SU-DHL-6 (cell line): ENCODE measurements around the gene ZBTB49.
"Not testable (repeated sequence)": the region's sequence is repeated elsewhere in the genome, so short reads cannot be mapped to it uniquely, and the experiment has no call there.

ENCODE experiments used
- H2AFZ ChIP-seq: fragments of 200-600 bp; sonication (generic); 2 replicates; pipeline ENCODE4 v1.6.1; 2014; ENCODE audit warnings: low read depth, mild to moderate bottlenecking, moderate library complexity, mixed read lengths, antibody characterized with exemption, low read length; ENCODE audit not compliant: severe bottlenecking
- H3F3A ChIP-seq: fragments of 200-600 bp; shearing (Covaris generic); 2 replicates; pipeline ENCODE4 v1.6.0; 2016; ENCODE audit warnings: antibody characterized with exemption, mild to moderate bottlenecking; ENCODE audit not compliant: insufficient read depth
- H3K27ac ChIP-seq: fragments of 200-600 bp; sonication (generic); 2 replicates; pipeline ENCODE4 v1.5.1; 2016; ENCODE audit warnings: low read depth, mild to moderate bottlenecking, low read length, moderate library complexity, mixed read lengths
- H3K27me3 ChIP-seq: fragments of 200-600 bp; sonication (generic), shearing (Covaris generic); 2 replicates; pipeline ENCODE4 v1.6.0; 2014; ENCODE audit warnings: mild to moderate bottlenecking, low read length
- H3K36me3 ChIP-seq: fragments of 200-600 bp; sonication (generic); 2 replicates; pipeline ENCODE4 v1.6.1; 2014; ENCODE audit warnings: mild to moderate bottlenecking, low read length, mixed read lengths
- H3K4me2 ChIP-seq: fragments of 300-600, 200-600 bp; shearing (Covaris generic), sonication (generic); 2 replicates; pipeline ENCODE4 v1.6.0; 2014; ENCODE audit warnings: low read length, low read depth, mild to moderate bottlenecking; ENCODE audit not compliant: poor library complexity, severe bottlenecking
- H3K4me3 ChIP-seq: fragments of 200-600 bp; sonication (generic); 2 replicates; pipeline ENCODE4 v1.5.1; 2014; ENCODE audit warnings: antibody characterized with exemption, low read length, mild to moderate bottlenecking, mixed read lengths; ENCODE audit not compliant: insufficient read depth, poor library complexity, severe bottlenecking
- H3K79me2 ChIP-seq: fragments of 200-600 bp; sonication (generic); 2 replicates; pipeline ENCODE4 v1.6.1; 2014; ENCODE audit warnings: mild to moderate bottlenecking, low read length, moderate library complexity; ENCODE audit not compliant: insufficient read depth
- H3K9ac ChIP-seq: fragments of 200-600 bp; sonication (generic); 2 replicates; pipeline ENCODE4 v1.7.0; 2014; ENCODE audit warnings: mild to moderate bottlenecking, low read length
- H3K9me2 ChIP-seq: fragments of 200-600 bp; sonication (generic); replicated peaks from 2 replicates; pipeline ENCODE4 v1.6.1; 2014; ENCODE audit warnings: low read length; ENCODE audit not compliant: insufficient read depth
- H3K9me3 ChIP-seq: fragments of 200-600 bp; sonication (generic); 2 replicates; pipeline ENCODE4 v1.6.1; 2014; ENCODE audit warnings: low read length, mixed read lengths; ENCODE audit not compliant: insufficient read depth
- H4K20me1 ChIP-seq: fragments of 200-600 bp; sonication (generic); 2 replicates; pipeline ENCODE4 v1.6.1; 2014; ENCODE audit warnings: low read depth, mild to moderate bottlenecking, antibody characterized with exemption, low read length, moderate library complexity, mixed read lengths
- EZH2phosphoT487 ChIP-seq: fragments of 200-600 bp; sonication (generic), shearing (Covaris generic); conservative IDR thresholded peaks from 2 replicates; pipeline ENCODE4 v1.6.1; 2018; ENCODE audit warnings: mild to moderate bottlenecking, antibody characterized with exemption, low read length, moderate library complexity, mixed read lengths
- TF ChIP-seq, protein P1 (sequence below): fragments of 200-600 bp; sonication (generic); IDR thresholded peaks from one replicate; pipeline ENCODE4 v1.5.1; 2017; ENCODE audit warnings: antibody characterized with exemption, mild to moderate bottlenecking, low read length, moderate library complexity; ENCODE audit not compliant: insufficient read depth, poor library complexity, severe bottlenecking

Gene ZBTB49

DNA sequence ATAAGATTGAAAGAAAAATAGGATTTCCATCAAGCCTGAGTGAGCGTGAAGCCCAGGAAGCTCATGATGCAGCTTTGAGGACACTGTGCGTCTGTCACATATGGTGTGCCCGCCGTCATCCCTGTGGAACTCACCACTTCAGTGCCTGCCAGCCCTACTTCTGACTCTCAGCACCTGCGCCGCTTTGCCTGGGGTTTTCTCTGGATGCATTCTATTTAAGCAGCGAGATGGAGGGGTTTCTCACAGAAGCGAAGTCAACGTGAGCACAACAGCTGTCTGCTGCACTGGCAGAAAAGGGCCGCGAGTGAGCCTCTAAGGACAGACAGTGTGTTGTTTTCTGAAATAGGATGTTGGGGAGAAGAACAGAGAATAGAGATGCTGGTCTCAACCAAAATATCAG lies 35.9 kb upstream of the ZBTB49 start:
- TF ChIP-seq, protein P1, sequence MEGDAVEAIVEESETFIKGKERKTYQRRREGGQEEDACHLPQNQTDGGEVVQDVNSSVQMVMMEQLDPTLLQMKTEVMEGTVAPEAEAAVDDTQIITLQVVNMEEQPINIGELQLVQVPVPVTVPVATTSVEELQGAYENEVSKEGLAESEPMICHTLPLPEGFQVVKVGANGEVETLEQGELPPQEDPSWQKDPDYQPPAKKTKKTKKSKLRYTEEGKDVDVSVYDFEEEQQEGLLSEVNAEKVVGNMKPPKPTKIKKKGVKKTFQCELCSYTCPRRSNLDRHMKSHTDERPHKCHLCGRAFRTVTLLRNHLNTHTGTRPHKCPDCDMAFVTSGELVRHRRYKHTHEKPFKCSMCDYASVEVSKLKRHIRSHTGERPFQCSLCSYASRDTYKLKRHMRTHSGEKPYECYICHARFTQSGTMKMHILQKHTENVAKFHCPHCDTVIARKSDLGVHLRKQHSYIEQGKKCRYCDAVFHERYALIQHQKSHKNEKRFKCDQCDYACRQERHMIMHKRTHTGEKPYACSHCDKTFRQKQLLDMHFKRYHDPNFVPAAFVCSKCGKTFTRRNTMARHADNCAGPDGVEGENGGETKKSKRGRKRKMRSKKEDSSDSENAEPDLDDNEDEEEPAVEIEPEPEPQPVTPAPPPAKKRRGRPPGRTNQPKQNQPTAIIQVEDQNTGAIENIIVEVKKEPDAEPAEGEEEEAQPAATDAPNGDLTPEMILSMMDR = no peak
- TF ChIP-seq EZH2phosphoT487 = no peak
- H3K4me2 ChIP-seq = no peak overlapping the region

DNA sequence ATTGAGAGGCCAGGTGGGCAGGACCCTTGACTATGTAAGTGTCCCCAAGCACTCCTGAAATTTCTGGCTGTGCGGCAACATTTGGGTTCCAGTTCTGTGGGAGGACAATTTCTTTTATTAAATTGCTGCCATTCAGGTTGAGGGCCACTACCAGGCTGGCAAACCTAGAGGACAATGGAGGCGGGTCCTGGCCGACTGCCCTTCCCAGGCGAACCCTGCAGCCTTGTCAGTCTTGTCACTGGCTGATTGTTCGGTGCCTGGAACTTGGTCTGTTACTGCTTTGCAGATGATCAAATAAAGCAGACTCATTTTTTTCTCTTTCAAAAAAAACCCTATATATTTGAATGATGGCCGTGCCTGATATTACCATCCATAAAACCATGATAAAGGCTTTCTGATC lies 35.4 kb upstream of the ZBTB49 start:
- Histone ChIP-seq H3K27ac (no peak overlapping the region), H3K36me3 (no peaks in the 10 kb centered on the region), H4K20me1 (no peaks in the 10 kb centered on the region), H2AFZ (no peak overlapping the region), H3K4me2 (no peak overlapping the region), H3F3A (0 out of 2 replicates have a peak, but pooled peaks cover 3% of the 10 kb centered on the region), H3K79me2 (no peaks in the 10 kb centered on the region), H3K9me2 (no peaks in the 10 kb centered on the region), H3K4me3 (no peak overlapping the region), H3K9ac (no peak overlapping the region), H3K27me3 (no peaks in the 10 kb centered on the region), H3K9me3 (no peaks in the 10 kb centered on the region)
- TF ChIP-seq, protein P1 = no peak
- no peak for TF ChIP-seq EZH2phosphoT487

More for the DNA sequence above, 35.9 kb upstream of the ZBTB49 start:
- no peaks in the 10 kb centered on the region for H3K79me2 ChIP-seq
- no peak overlapping the region for H3K9ac ChIP-seq
- H3K9me3 ChIP-seq = no peaks in the 10 kb centered on the region
- no peak overlapping the region for H2AFZ ChIP-seq
- H3K27me3 ChIP-seq = no peaks in the 10 kb centered on the region
- H3K36me3 ChIP-seq = no peaks in the 10 kb centered on the region
- no peak overlapping the region for H3K27ac ChIP-seq
- no peaks in the 10 kb centered on the region for H4K20me1 ChIP-seq
- H3K4me3 ChIP-seq = no peak overlapping the region
- no peaks in the 10 kb centered on the region for H3K9me2 ChIP-seq
- peaks cover 3% of the 10 kb centered on the region; the same call in 1 of the 2 replicates for H3F3A ChIP-seq

DNA sequence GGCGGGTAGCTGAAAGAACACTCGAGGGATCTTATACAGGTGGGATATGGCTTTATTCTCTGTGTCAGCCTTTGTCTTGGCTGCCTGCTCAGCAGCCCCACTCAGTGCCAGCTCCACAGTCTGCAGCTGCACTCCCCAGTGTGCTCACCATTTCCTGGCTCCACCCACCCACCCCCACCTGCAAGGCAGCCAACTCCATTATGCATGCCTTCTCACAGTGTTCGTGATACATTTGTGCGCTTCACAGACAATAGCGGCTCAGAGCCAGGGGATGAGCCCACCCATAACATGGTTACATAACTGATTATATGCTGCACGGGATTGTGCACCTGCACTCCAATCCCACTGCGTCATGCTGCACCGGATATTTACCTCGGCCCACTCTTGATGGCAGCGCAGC lies 33.3 kb upstream of the ZBTB49 start:
- peaks cover under 1% of the 10 kb centered on the region; the same call in 1 of the 2 replicates for H3F3A ChIP-seq
- H3K27me3 ChIP-seq = no peaks in the 10 kb centered on the region
- no peaks in the 10 kb centered on the region for H3K36me3 ChIP-seq
- TF ChIP-seq, protein P1 = no peak
- TF ChIP-seq EZH2phosphoT487 = no peak
- no peak overlapping the region for H3K4me2 ChIP-seq
- no peak overlapping the region for H3K9ac ChIP-seq
- no peaks in the 10 kb centered on the region for H3K9me2 ChIP-seq
- H3K4me3 ChIP-seq = no peak overlapping the region
- no peak overlapping the region for H2AFZ ChIP-seq
- H3K27ac ChIP-seq = no peak overlapping the region
- no peaks in the 10 kb centered on the region for H3K79me2 ChIP-seq
- no peaks in the 10 kb centered on the region for H3K9me3 ChIP-seq
- H4K20me1 ChIP-seq = no peaks in the 10 kb centered on the region

DNA sequence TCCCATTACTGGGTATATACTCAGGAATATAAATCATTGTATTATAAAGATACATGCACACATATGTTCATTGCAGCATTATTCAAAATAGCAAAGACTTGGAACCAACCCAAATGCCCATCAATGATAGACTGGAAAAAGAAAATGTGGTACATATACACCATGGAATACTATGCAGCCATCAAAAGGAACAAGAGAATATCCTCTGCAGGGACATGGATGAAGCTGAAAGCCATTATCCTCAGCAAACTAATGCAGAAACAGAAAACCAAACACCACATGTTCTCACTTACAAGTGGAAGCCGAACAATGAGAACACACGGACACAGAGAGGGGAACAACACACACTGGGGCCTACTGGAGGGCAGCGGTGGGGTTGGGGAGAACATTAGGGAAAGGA lies 32.3 kb upstream of the ZBTB49 start:
- H3K9me3 ChIP-seq, H3K36me3 ChIP-seq, H3K4me2 ChIP-seq, H3K27ac ChIP-seq, H3K9ac ChIP-seq, H3K27me3 ChIP-seq, H3K4me3 ChIP-seq, H3F3A ChIP-seq, H3K9me2 ChIP-seq, H4K20me1 ChIP-seq, H2AFZ ChIP-seq, H3K79me2 ChIP-seq: not testable (repeated sequence)
